Activated T-cell treated with anti-CD3 and anti-CD28 coated beads, Interleukin-2, amount 50 U/mL, for 48 hours (primary cell): ENCODE measurements around the gene SLC41A2.
A peak's percentile ranks its signal among the peaks of the same experiment; 100 is the strongest.
"Not testable (repeated sequence)": the region's sequence is repeated elsewhere in the genome, so short reads cannot be mapped to it uniquely, and the experiment has no call there.

Experiments used
- DNase-seq, 2 experiments: peaks; one replicate each; pipeline ENCODE4 v3.0.0-alpha.2; 2020

The SLC41A2 gene

GRCh38 chr12:104958001-104958804, at the start of gene SLC41A2:
SLC41A2 (minus strand) TSS chr12:104958290; CDS start chr12:104928527, 29,763 bp downstream.
- DNase-seq = peak; percentile 79 to 84

- no peak for DNase-seq
Observed at GRCh38 chr12:105001476-105001875, 43.4 kb upstream of the SLC41A2 start.

DNA sequence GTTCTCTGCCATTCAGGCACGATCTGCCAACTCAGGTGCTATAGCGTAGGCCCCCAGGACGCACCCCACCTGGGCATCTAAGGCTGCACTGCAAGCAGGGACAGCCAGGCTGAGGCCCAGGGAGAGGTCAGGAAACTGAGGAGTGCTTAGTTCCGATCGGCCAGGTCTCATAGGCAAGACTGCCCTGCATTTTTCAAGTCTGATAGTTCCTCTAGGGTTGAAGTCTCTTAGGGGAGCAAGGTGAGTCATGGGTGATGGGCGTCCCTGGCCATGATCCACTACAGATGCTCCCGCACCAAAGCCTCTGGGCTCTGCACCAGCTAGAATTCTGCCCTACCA, 41.2 kb upstream of the SLC41A2 start:
- no peak for DNase-seq

GRCh38 chr12:104998423-104999346, 40.6 kb upstream of the SLC41A2 start:
- no peak for DNase-seq

GRCh38 chr12:104997541-104997940, 39.5 kb upstream of the SLC41A2 start:
- DNase-seq = no peak

- no peak for DNase-seq
Observed at GRCh38 chr12:104994336-104994735, 36.2 kb upstream of the SLC41A2 start.

- DNase-seq = no peak
Observed at GRCh38 chr12:104991565-104992128, 33.6 kb upstream of the SLC41A2 start.

DNA sequence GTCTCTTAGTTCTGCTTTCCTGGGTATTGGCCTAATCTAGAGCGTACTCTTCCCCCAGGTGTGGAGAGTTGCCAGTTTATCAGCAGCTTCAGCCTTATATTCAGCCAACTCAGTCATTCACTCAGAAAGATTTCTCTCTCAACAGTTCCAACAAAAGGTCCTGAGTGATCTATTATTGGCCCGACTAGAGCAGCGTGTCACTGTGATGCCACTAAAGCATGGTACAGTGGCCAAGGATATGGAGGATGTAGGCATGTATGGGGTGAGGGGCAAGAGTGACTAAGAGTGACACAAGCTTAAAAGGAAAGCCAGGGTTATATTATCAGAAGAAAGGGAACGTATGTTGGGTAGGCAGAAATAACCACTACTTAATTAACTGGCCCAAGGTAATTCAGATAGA, 32.9 kb upstream of the SLC41A2 start:
- DNase-seq = no peak

DNA sequence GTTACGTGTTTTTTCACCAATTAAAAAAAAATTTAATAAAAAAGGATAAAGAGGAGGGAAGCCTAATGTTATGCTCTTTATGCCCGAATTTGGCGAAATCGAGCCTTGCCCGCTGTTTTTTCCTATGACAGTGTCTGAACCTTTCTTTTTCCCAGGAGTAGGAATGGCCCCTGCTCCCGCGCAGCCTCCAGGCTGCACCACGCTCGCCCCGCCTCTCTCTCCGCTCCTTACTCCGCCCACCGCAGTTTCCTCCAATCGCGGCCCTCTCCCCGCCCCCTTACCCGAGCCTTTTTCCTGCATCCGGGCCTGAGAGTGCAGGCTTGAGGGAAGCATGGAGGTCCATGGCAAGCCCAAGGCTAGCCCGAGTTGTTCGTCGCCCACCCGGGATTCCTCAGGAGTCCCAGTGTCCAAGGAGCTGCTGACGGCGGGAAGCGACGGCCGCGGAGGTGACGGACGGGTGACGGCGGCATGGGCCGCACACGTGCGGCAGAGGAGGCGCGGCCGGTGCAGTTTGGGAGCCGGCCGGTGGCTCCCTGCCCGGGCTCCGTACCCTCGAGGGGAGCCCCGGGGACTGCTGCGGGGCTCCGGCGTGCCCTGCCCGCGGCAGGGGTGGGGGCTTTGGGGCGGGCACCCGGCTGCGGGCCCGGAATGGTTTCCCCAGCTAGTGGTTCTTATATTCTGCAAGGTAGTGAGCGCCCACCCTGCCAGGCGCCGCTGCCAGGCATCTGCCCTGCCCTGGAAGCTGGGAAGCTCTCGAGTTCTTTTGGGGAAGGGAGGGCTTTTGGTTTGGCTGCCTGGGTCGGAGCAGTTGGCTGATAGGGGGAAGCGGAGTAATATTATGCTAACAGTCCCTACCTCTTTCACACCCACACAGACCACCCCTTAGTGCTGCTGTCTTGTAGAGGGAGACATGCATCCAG, 28.2 kb upstream of the SLC41A2 start, which contains the start of gene NOPCHAP1:
NOPCHAP1 (plus strand) TSS at position 295 of the 920 bp plus-strand sequence; CDS start at position 332, 37 bp downstream.
- peak; percentile 92 to 93 for DNase-seq

- DNase-seq = no peak
Observed at GRCh38 chr12:104985206-104985605, 27.1 kb upstream of the SLC41A2 start.

DNA sequence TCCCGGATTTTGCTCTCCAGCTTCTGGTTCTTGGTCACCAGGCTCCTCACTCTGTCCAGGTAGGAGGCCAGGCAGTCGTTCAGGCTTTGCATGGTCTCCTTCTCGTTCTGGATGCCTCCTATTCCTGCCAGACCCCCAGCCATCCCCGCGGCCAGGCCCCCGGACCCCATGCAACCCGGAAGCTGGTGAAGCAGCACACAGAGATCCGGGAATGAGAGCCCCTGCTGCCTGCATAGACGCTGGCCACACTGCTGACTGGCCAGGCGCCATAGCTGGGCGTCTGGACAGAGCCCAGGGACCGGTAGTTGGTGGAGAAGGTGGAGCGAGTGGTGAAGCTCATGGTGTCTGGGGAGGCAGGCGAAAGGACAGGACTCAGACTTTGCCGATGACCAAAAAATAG, 19.6 kb upstream of the SLC41A2 start:
- not testable (repeated sequence) for DNase-seq

GRCh38 chr12:104976703-104977102, 18.6 kb upstream of the SLC41A2 start:
- DNase-seq = no peak

- DNase-seq = no peak
Observed at GRCh38 chr12:104975587-104976343, 17.7 kb upstream of the SLC41A2 start.

- no peak for DNase-seq
Observed at GRCh38 chr12:104974626-104975290, 16.7 kb upstream of the SLC41A2 start.

DNA sequence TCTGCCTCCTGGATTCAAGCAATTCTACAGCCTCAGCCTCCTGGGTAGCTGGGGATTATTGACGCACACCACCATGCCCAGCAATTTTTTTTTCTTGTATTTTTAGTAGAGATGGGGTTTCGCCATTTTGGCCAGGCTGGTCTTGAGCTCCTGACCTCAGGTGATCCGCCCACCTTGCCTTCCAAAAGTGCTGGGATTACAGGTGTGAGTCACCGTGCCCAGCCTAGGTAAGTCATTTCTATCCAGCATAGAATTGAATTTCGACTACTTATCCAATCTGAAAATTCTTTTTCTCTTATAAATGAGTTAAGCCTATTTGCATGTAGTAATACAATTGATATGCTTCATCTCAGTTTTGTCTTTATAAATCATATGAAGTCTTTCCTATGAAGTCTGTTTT, 15.2 kb upstream of the SLC41A2 start:
- no peak for DNase-seq

DNA sequence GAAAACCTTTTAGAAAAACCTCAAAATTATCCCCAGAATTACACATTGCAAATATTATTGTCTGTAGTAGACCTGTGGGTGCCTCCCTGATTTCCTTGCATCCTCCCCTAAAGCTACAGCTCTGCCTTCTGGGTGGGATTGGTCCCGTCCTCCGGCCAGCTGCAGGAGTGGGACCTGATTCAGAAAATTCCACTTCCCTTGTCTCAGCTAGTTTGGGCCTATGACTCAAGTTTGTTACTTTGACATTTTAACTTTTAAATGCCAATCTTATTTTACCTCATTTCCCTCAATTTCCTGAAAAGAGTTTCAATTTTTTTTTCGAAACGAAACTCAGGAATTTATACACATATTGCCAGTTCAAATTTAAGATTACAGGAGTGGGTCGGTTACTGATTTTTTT, 13.2 kb upstream of the SLC41A2 start:
- no peak for DNase-seq

DNA sequence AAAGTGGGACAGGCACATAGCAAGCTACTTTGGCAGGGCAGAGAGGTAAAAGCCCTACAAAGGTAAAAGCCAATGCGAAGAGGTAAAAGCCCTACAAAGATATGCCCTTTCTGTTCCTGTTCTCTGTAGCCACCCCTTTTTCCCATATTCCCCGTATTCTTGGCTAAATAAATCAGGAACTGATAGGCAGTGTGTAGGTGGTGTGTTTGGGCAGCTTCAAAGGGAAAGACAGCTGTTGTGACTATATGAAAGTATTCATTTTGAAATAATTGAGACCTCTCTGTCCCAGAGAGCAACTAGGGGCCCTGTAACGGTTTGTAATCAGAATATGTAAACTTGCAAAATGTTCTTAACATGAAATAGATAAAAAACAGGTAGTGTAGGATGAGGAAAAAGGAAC, 11.3 kb upstream of the SLC41A2 start:
- no peak for DNase-seq

DNA sequence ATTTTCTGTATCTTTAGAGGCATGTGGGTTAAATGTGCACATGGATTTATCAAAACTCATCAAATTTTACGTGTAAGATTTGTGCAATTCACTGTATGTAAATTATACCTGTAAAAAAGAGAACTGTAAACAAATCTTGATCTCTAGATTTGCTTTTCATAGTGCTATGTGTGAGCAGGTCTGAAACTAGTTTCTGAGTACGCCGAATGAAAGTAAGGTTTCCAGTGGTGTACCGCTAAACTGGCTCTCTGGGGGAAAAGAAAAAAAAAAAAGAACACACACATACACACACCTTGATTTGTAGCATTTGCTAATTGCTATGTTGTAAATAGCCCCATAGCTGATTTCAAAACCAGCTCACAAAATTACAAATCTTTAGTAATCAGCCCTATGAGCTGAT, 8.6 kb upstream of the SLC41A2 start:
- no peak for DNase-seq

DNA sequence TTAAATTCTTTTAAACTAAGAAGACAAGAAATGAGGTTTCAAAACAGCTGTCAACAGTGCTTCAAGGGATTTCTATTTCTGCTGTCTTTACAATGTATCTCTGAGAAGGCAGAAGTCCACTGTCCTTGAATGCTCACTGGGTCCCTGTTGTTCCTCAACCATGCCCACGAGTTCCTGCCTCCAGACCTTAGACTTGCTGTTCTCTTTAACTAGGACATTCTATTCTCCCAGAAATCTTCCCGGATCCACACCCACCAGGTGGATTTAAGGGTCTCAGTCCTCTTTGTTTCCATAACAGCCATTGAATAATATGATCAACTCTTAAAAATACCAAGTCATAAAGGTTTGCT, 6.7 kb upstream of the SLC41A2 start:
- DNase-seq = no peak

GRCh38 chr12:104964167-104964855, 6.2 kb upstream of the SLC41A2 start:
- DNase-seq = no peak
